Astrocyte (in vitro differentiated cells and primary cell): ENCODE measurements around the gene OR52W1.

Source experiments
- CTCF ChIP-seq: IDR thresholded peaks from 2 replicates; pipeline ENCODE4 v1.5.1; 2011; ENCODE audit warnings: low read depth, mild to moderate bottlenecking, inconsistent platforms, low read length, moderate library complexity; ENCODE audit not compliant: insufficient read depth
- EZH2 ChIP-seq: IDR thresholded peaks from 2 replicates; pipeline ENCODE4 v1.6.1; 2012; ENCODE audit warnings: mild to moderate bottlenecking, low read length, inconsistent platforms; ENCODE audit not compliant: insufficient read depth

DNA sequence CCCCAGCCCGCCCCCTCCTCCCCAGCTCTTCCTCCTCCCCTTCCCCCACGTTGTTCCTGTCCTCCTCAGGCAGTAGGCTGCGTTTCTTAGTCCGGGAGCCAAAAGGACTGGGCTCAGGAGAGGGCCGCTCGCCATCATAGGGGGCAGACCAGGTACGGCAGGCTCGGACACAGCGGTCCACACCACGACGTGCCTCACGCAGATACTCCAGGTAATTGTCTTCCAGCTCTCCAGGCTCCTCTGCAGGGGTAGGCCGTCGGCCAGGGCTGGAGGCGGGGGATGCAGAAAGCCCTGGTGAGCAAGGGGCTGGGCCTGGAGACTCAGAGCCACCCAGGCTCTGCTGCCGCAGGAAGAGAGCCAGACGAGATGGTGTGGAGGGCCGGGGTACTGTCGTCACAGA lies 18.7 kb downstream of the OR52W1 start:
- no peak for TF ChIP-seq CTCF
- TF ChIP-seq EZH2, result no peak
